Keratinocyte (primary cell): ENCODE results near the gene LDAF1. TPM values are rescaled to one million over a fixed set of nuclear protein-coding genes. Genes with fewer than 3 reads are reported as not detected.

Experiments used
- DNase-seq: peaks from one replicate; pipeline ENCODE4 v3.0.0-alpha.2; 2011; ENCODE audit warnings: low read depth, missing footprints, low spot score
- FAIRE-seq: peaks from 2 replicates; lab custom pipeline; 2011; peaks lifted over from hg19 to GRCh38; lab: Jason Lieb, UNC
- H2AFZ ChIP-seq: 2 replicates; pipeline ENCODE4 v1.6.0; 2012; ENCODE audit warnings: low read length, control low read depth, inconsistent platforms; ENCODE audit not compliant: control insufficient read depth
- H3K27ac ChIP-seq: 2 replicates; pipeline ENCODE4 v1.5.1; 2011; ENCODE audit warnings: low read length; ENCODE audit not compliant: control insufficient read depth, insufficient read depth
- H3K27me3 ChIP-seq: 3 replicates; pipeline ENCODE4 v1.6.0; 2011; ENCODE audit warnings: low read length; ENCODE audit not compliant: control insufficient read depth, insufficient read depth; ENCODE audit errors: extremely low read depth
- H3K36me3 ChIP-seq, 2 experiments: 2 replicates in 1 of 2; 3 replicates in 1 of 2; pipeline ENCODE4 v1.5.1; 2011; ENCODE audit warnings: low read length in 2 of 2, mild to moderate bottlenecking in 1 of 2; ENCODE audit not compliant: control insufficient read depth in 2 of 2, insufficient read depth in 2 of 2; ENCODE audit errors: extremely low read depth in 1 of 2
- H3K4me1 ChIP-seq: 3 replicates; pipeline ENCODE4 v1.5.1; 2011; ENCODE audit warnings: low read length; ENCODE audit not compliant: control insufficient read depth, insufficient read depth; ENCODE audit errors: extremely low read depth
- H3K4me2 ChIP-seq: 3 replicates; pipeline ENCODE4 v1.6.0; 2011; ENCODE audit warnings: low read depth, low read length; ENCODE audit not compliant: control insufficient read depth, insufficient read depth; ENCODE audit errors: extremely low read depth
- H3K4me3 ChIP-seq, 3 experiments: fragments of 200-600 bp in 1 of 3; sonication (generic) in 1 of 3; 2 replicates in 2 of 3; 3 replicates in 1 of 3; pipeline ENCODE4 v1.5.1; 2011 to 2016; ENCODE audit warnings: low read length in 3 of 3, mild to moderate bottlenecking in 3 of 3, control low read depth in 2 of 3, inconsistent platforms in 1 of 3, low read depth in 1 of 3, mixed read lengths in 1 of 3, mixed run types in 1 of 3, moderate library complexity in 1 of 3; ENCODE audit not compliant: control insufficient read depth in 2 of 3, insufficient read depth in 2 of 3; ENCODE audit errors: extremely low read depth in 1 of 3
- H3K79me2 ChIP-seq: 2 replicates; pipeline ENCODE4 v1.6.0; 2012; ENCODE audit warnings: low read length; ENCODE audit not compliant: control insufficient read depth, insufficient read depth
- H3K9ac ChIP-seq: 3 replicates; pipeline ENCODE4 v1.6.0; 2011; ENCODE audit warnings: low read length; ENCODE audit not compliant: control insufficient read depth, insufficient read depth; ENCODE audit errors: extremely low read depth
- H3K9me1 ChIP-seq: 3 replicates; pipeline ENCODE4 v1.6.0; 2011; ENCODE audit warnings: low read length; ENCODE audit not compliant: control insufficient read depth, insufficient read depth; ENCODE audit errors: extremely low read depth
- H3K9me3 ChIP-seq: 2 replicates; pipeline ENCODE4 v1.5.1; 2012; ENCODE audit warnings: low read depth, low read length; ENCODE audit not compliant: control insufficient read depth
- H4K20me1 ChIP-seq: 3 replicates; pipeline ENCODE4 v1.6.0; 2011; ENCODE audit warnings: low read length; ENCODE audit not compliant: control insufficient read depth, insufficient read depth; ENCODE audit errors: extremely low read depth
- CTCF ChIP-seq, 3 experiments: IDR thresholded peaks in 1 of 3; conservative IDR thresholded peaks in 1 of 3; optimal IDR thresholded peaks in 1 of 3; 2 replicates in 2 of 3; 3 replicates in 1 of 3; pipeline versions ENCODE3 to v1.5.1; 2011; ENCODE audit warnings: low read length in 3 of 3, mild to moderate bottlenecking in 3 of 3, moderate library complexity in 2 of 3, control low read depth in 1 of 3, inconsistent platforms in 1 of 3; ENCODE audit not compliant: insufficient read depth in 2 of 3; ENCODE audit errors: extremely low read depth in 1 of 3
- EZH2 ChIP-seq: IDR thresholded peaks from one replicate; pipeline ENCODE4 v1.6.1; 2012; ENCODE audit warnings: inconsistent platforms, mild to moderate bottlenecking, low read length, moderate library complexity
- dilution Hi-C: fragments of 300-500 bp; cut with MboI; formaldehyde crosslinking; loops from one replicate; pipeline ENCODE4 v1.7.0; 2020; ENCODE audit warnings: low sequenced_read_pairs; ENCODE audit not compliant: extremely low pct_ligation_motif_present
- polyA plus RNA-seq, 5 experiments: library from polyadenylated mRNA; depleted of rRNA in 3 of 5; stranded (reverse) in 3 of 5; stranded (forward) in 1 of 5; unstranded in 1 of 5; fragments of >200 nt; gene quantifications; 1 replicate in 1 of 5; 2 replicates in 3 of 5; 3 replicates in 1 of 5; pipeline versions ENCODE4 v1.2.1 to v1.2.3, GENCODE V29; 2011 to 2012; ENCODE audit warnings: missing spikeins in 2 of 5, low read depth in 1 of 5, low replicate concordance in 1 of 5

LDAF1 gene
- polyA plus RNA-seq, 1 donor (not counting 4 experiments of a cell fraction or from before 2014, with no cell fraction given) = 45.4 TPM

GRCh38 chr16:21185659-21186325, 27.3 kb downstream of the LDAF1 start:
- H3K27ac ChIP-seq = no peak overlapping the region
- peaks cover 10% of the 10 kb centered on the region for H3K4me1 ChIP-seq
- no peak overlapping the region for H3K9ac ChIP-seq
- H4K20me1 ChIP-seq = no peaks in the 10 kb centered on the region
- H3K9me1 ChIP-seq = no peaks in the 10 kb centered on the region
- peaks cover 10% of the 10 kb centered on the region in 2 experiments for H3K36me3 ChIP-seq
- DNase-seq (no peak), FAIRE-seq (no peak)
- H3K27me3 ChIP-seq = no peaks in the 10 kb centered on the region
- no peak overlapping the region for H3K4me3 ChIP-seq
- no peak overlapping the region for H3K4me2 ChIP-seq
- H2AFZ ChIP-seq = no peak overlapping the region
- TF ChIP-seq EZH2 (no peak), CTCF (optimal IDR thresholded peaks at IDR 0.05 in 1 of 3, IDR thresholded peaks at IDR 0.05 in 1 of 3, conservative IDR thresholded peaks at IDR 0.05 in 1 of 3; ENCODE audit: extremely low read depth in 1 of 3, insufficient read depth in 2 of 3, low read length in 3 of 3) (no peak)
- H3K9me3 ChIP-seq = no peaks in the 10 kb centered on the region
- dilution Hi-C loops = no loop called here
- no peaks in the 10 kb centered on the region for H3K79me2 ChIP-seq

GRCh38 chr16:21186326-21186691, 27.8 kb downstream of the LDAF1 start:
- dilution Hi-C loops = no loop called here
- no peak for FAIRE-seq

More at GRCh38 chr16:21186326-21186691, 27.8 kb downstream of the LDAF1 start:
- no peak overlapping the region for H3K4me3 ChIP-seq
- H2AFZ ChIP-seq = no peak overlapping the region
- H3K79me2 ChIP-seq = no peaks in the 10 kb centered on the region
- H3K9me1 ChIP-seq = no peaks in the 10 kb centered on the region
- H4K20me1 ChIP-seq = no peaks in the 10 kb centered on the region
- peaks cover 10% of the 10 kb centered on the region for H3K4me1 ChIP-seq
- no peak overlapping the region for H3K9ac ChIP-seq
- no peaks in the 10 kb centered on the region for H3K27me3 ChIP-seq
- H3K9me3 ChIP-seq = no peaks in the 10 kb centered on the region
- H3K27ac ChIP-seq = no peak overlapping the region
- H3K36me3 ChIP-seq = peaks cover 8 to 10% of the 10 kb centered on the region in 2 experiments
- H3K4me2 ChIP-seq = no peak overlapping the region
- no peak for TF ChIP-seq EZH2
- TF ChIP-seq CTCF (optimal IDR thresholded peaks at IDR 0.05 in 1 of 3, IDR thresholded peaks at IDR 0.05 in 1 of 3, conservative IDR thresholded peaks at IDR 0.05 in 1 of 3; ENCODE audit: extremely low read depth in 1 of 3, insufficient read depth in 2 of 3, low read length in 3 of 3) = no peak
- no peak for DNase-seq
